T-helper 1 cell (primary cell): Measurements from ENCODE around the gene SMCO2.
"Not testable (repeated sequence)": the region's sequence is repeated elsewhere in the genome, so short reads cannot be mapped to it uniquely, and the experiment has no call there.

Experiments
- DNase-seq, 5 donors: peaks; one replicate each; pipeline ENCODE4 v3.0.0-alpha.2; 2012 to 2020

SMCO2 gene

GRCh38 chr12:27530157-27530922 is 83.8 kb downstream of the SMCO2 start:
- no peak for DNase-seq

- DNase-seq: no peak
Observed at GRCh38 chr12:27531896-27532295, 85.4 kb downstream of the SMCO2 start.

- peak in 1 of 5 donors; percentile 42 for DNase-seq
Observed at GRCh38 chr12:27534060-27534764, 87.7 kb downstream of the SMCO2 start.

GRCh38 chr12:27534765-27535161 is 88.2 kb downstream of the SMCO2 start:
- DNase-seq: no peak

DNA sequence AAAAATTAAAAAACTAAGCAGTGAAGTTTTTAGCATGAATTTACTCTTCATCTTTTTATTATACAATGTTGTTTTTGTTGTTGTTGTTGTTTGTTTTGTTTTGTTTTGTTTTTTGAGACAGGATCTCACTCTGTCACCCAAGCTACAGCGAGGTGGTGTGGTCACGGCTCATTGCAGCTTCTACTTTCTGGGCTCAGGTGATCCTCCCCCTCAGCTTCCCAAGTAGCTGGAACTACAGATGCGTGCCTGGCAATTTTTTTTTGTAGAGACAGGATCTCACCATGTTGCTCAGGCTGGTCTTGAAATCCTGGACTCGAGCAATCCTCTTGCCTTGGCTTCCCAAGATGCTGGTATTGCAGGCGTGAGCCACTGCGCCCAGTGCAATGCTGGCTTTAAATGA is 88.8 kb downstream of the SMCO2 start:
- DNase-seq: no peak

GRCh38 chr12:27537855-27538675 is 91.5 kb downstream of the SMCO2 start:
- no peak for DNase-seq

- DNase-seq: no peak
Observed at GRCh38 chr12:27539191-27539631, 92.7 kb downstream of the SMCO2 start.

- DNase-seq: no peak
Observed at GRCh38 chr12:27541031-27541719, 94.6 kb downstream of the SMCO2 start.

- no peak for DNase-seq
Observed at GRCh38 chr12:27542628-27543027, 96.1 kb downstream of the SMCO2 start.

DNA sequence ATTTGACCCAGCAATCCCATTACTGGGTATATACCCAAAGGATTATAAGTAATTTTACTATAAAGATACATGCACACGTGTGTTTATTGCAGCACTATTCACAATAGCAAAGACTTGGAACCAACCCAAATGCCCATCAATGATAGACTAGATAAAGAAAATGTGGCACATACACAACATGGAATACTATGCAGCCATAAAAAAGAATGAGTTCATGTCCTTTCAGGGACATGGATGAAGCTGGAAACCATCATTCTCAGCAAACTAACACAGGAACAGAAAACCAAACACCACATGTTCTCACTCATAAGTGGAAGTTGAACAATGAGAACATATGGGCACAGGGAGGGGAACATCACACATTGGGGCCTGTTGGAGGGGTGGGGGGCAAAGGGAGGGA is 98.3 kb downstream of the SMCO2 start:
- DNase-seq: not testable (repeated sequence)

DNA sequence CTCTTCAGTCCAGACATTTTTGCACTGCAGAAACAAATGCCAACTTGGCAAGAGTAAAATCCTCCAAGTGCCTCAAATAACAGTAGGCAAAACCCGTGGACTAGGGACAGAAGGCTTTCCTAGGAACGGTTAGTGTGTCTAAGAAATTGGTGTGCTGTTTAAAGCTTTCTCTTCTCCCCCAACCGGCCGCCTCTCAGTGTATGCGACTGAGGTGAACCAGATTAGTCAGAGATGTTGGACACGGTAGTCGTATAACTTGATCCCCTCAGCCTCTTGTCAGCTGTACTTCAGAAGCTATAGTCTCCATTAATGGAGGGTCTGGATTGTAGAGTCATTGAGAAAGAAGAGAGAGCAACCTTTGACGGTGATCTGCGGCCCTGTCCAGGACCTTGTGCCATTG is 99.1 kb downstream of the SMCO2 start:
- no peak for DNase-seq

DNA sequence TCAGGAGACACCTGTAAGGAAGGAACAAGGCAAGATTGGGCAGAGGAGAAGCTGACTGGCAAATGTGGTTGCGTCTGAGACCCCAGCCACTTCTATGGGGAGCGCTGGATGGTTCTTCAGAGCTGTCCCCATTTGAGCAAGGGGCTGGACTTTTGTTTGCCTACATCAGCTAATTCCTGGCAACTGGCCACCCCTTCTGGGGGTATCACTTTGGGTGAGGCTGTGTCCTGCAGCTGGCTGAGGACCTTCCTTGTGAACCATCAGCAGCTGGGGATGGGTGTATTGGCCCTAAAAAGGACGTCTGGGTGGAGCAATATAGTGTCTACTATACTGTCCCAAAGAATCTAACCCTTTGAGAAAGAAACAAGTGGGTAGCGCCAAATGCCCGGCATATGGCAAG is 101.1 kb downstream of the SMCO2 start:
- no peak for DNase-seq

DNA sequence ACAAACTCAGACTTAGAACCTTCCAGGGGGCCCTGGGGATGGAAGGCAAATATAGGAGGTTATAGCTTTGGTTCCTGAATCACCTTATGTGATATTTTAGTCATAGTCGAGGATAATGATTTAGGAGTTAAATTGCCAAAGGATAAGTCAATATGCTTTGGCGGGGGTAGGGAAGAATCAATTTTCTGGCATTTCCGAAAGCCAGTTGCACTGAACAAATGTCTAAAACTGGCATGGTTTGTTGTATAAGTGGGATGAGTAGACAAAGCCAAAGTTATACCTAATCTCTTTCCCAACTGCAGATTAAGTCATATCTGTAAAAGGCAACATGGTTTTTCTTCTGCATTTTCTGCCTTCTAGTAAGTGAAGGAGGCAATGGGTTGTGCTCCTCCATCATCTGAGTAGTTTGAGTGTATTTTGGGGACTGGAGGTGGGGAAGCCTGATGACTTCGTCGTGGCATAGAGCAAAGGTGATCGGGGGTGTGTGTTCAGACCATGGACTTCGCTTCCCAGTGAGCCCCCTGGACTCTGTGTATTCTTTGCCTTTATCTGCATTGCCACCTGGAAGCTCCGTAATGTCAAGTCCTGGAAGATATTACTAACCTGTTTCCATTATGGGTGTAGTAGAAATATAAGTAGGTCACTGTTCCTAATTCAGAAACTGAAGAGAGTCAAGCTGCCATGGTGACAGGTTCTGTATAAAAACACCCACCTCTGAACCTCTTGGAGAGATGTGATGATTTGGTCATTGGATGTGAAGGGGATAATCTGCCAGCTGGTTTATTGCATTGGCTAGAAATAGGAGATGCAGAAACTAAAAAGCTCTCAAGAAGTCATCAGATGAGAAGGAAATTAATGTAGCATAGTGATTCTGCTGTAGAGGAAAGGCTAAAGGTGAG is 102.0 kb downstream of the SMCO2 start:
- no peak for DNase-seq

DNA sequence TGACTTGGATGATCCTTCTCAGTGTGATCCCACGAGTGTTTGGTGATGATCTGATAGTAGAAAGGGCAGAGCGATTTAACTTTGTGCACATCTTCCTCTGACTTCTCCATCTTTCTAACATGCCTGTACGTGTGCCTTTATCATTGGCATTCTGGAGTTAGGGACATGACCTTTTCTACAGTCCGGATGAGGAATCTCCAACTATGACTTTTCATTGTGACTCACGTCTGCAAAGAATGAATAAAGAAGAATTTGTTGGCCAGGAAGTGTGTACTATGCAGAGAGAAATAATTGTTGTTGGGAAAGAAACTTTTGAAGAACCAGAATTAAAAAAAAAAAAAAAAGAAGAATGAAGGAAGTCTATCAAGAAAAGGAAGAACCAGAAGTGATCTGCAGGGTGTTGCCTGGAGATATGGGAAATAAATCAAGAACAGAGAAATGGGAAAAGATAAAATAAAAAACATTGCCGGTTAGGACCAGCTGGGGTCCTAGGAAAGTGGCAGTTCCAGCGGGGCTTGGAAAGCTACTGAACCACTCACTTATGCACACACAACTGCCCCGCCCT is 102.8 kb downstream of the SMCO2 start:
- no peak for DNase-seq

DNA sequence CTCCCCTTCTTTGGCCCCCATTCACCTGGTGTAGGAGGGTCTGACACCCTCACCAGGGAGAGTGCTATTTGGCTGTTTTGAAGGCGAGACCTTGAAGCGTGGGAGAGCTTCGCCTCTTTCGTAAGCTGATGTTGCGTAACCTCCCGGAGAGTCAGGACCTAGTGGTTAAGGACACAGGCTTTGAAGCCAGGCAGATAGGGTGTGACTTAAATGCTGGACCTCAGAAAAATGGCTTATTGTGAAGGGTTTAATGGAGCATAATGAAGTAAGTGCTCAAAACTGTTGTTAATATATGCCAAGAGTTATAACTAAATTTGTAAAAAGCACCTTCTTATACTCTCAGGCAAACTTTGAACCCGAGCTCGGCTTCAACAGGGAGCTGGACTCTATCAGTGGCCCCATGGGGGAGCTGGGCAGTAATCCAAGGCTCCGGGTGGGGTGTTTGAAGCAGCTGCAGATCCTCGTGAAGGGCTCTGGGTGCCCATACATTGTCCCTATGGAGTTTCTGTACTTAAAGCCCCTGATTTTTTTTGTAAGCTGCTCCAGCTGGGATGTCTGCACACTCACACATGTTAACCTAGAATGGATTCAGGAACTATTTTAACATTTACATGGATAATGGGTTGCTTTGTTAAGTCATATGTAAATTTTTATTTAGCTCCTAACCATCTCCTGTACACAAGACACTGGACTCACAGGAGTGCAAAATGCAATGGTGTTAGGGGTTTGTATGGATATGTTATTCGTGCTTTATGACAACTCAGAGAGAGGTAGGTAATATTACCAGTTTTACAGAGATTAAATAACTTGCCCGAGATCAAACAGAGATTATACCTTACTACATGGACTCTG is 103.5 kb downstream of the SMCO2 start:
- DNase-seq: no peak

DNA sequence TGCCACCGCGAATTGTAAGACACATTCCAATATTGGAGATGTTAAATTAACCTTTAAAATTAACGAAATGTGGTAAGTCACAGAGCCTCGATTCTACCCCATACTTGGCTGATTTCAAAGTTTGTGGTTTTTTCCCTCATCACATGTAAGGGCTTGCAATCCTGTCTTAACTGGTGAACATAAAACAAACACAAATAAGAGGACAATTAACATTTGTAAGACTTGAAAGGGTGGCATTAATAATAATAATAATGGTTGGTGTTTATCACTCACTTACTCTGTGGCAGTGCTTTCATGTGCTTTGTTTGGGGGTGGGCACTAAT is 104.1 kb downstream of the SMCO2 start:
- DNase-seq: no peak

DNA sequence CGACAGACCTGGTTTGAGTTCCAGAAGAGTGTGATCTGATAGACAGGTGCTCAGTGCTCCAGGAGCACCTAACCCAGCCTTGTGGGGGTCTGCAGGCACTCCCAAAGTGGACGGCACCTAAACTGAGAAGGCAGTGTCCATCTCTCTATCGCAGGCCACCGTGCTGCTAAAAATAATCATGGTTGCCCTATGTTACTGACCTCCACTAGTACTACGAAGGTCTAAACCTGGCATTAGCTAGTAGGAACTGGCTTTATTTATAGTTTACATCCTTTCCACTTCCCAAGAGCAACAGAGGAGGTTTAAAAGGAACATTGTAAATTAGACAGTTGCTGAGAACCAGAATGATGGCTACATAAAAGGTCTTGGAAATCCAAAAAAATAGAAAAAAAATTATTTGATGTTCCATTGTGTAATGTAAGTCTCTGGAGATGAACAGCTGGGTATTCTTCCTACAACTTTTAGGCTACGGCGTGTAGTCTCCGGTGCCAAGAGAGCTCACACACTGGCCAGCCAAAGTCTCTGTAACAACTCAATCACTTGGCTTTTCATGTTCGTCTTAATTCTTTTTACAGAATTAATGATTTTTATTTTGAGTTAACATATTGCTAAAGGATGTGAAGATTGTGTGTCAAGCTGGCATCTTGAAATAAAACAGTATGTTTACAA is 104.8 kb downstream of the SMCO2 start:
- no peak for DNase-seq
